ENCODE measurements around the gene VRK3.
"Not testable (repeated sequence)": the region's sequence is repeated elsewhere in the genome, so short reads cannot be mapped to it uniquely, and the experiment has no call there.

The VRK3 gene

GRCh38 chr19:49956115-49956495, 69.1 kb downstream of the VRK3 start:
- DNase-seq (ENCODE audit: low spot score), result no peak

GRCh38 chr19:49954933-49955332, 70.2 kb downstream of the VRK3 start:
- no peak for DNase-seq (ENCODE audit: low spot score)

- no peak for DNase-seq (ENCODE audit: low spot score)
Observed at GRCh38 chr19:49954092-49954829, 70.9 kb downstream of the VRK3 start.

- DNase-seq (ENCODE audit: low spot score), result no peak
Observed at GRCh38 chr19:49953416-49953815, 71.8 kb downstream of the VRK3 start.

- DNase-seq (ENCODE audit: low spot score), result no peak
Observed at GRCh38 chr19:49952906-49953305, 72.3 kb downstream of the VRK3 start.

- DNase-seq (ENCODE audit: low spot score), result no peak
Observed at GRCh38 chr19:49952479-49952836, 72.7 kb downstream of the VRK3 start.

GRCh38 chr19:49951806-49952478, 73.2 kb downstream of the VRK3 start:
- no peak for DNase-seq (ENCODE audit: low spot score)

- DNase-seq (ENCODE audit: low spot score), result no peak
Observed at GRCh38 chr19:49950956-49951526, 74.1 kb downstream of the VRK3 start.

- no peak for DNase-seq (ENCODE audit: low spot score)
Observed at GRCh38 chr19:49950590-49950948, 74.6 kb downstream of the VRK3 start.

GRCh38 chr19:49949742-49950589, 75.2 kb downstream of the VRK3 start:
- no peak for DNase-seq (ENCODE audit: low spot score)

GRCh38 chr19:49946415-49946814, 78.8 kb downstream of the VRK3 start:
- no peak for DNase-seq (ENCODE audit: low spot score)

- not testable (repeated sequence) for DNase-seq (ENCODE audit: low spot score)
Observed at GRCh38 chr19:49944567-49944966, 80.6 kb downstream of the VRK3 start.

GRCh38 chr19:49940482-49940791, 84.7 kb downstream of the VRK3 start:
- DNase-seq (ENCODE audit: low spot score), result no peak

- DNase-seq (ENCODE audit: low spot score), result no peak
Observed at GRCh38 chr19:49939721-49940481, 85.3 kb downstream of the VRK3 start.

- DNase-seq (ENCODE audit: low spot score), result no peak
Observed at GRCh38 chr19:49938662-49939061, 86.5 kb downstream of the VRK3 start.

- peak; percentile 66 for DNase-seq (ENCODE audit: low spot score)
Observed at GRCh38 chr19:49937750-49938381, 87.3 kb downstream of the VRK3 start.

GRCh38 chr19:49936549-49936948, 88.6 kb downstream of the VRK3 start:
- no peak for DNase-seq (ENCODE audit: low spot score)

- no peak for DNase-seq (ENCODE audit: low spot score)
Observed at GRCh38 chr19:49933643-49934042, 91.5 kb downstream of the VRK3 start.

GRCh38 chr19:49932731-49933131, 92.4 kb downstream of the VRK3 start:
- no peak for DNase-seq (ENCODE audit: low spot score)

- DNase-seq (ENCODE audit: low spot score), result no peak
Observed at GRCh38 chr19:49932041-49932451, 93.1 kb downstream of the VRK3 start.

GRCh38 chr19:49931293-49932040, 93.7 kb downstream of the VRK3 start:
- DNase-seq (ENCODE audit: low spot score), result no peak
